GM19397 (cell line): Measurements from ENCODE around the gene CAV2.

Source experiments
- ATAC-seq: cut with Tn5 transposase; IDR thresholded peaks from one replicate; pipeline ENCODE4 v1.9.1; 2021; ENCODE audit warnings: mild to moderate bottlenecking, moderate library complexity; ENCODE audit not compliant: unreplicated experiment

Gene CAV2

GRCh38 chr7:116545411-116545993, 46.0 kb downstream of the CAV2 start:
- no peak for ATAC-seq

- ATAC-seq, result no peak
Measured at GRCh38 chr7:116546054-116546453, 46.5 kb downstream of the CAV2 start.

- ATAC-seq, result no peak
Measured at GRCh38 chr7:116546916-116547315, 47.4 kb downstream of the CAV2 start.

GRCh38 chr7:116547347-116547746, 47.8 kb downstream of the CAV2 start:
- no peak for ATAC-seq

- peak; percentile 80 for ATAC-seq
Measured at GRCh38 chr7:116548506-116548905, 49.0 kb downstream of the CAV2 start.

- ATAC-seq, result no peak
Measured at GRCh38 chr7:116549370-116549769, 49.8 kb downstream of the CAV2 start.

- no peak for ATAC-seq
Measured at GRCh38 chr7:116551692-116552091, 52.2 kb downstream of the CAV2 start.

- no peak for ATAC-seq
Measured at GRCh38 chr7:116552602-116553001, 53.1 kb downstream of the CAV2 start.

- ATAC-seq, result no peak
Measured at GRCh38 chr7:116553168-116553964, 53.8 kb downstream of the CAV2 start.

- no peak for ATAC-seq
Measured at GRCh38 chr7:116554436-116554835, 54.9 kb downstream of the CAV2 start.

- no peak for ATAC-seq
Measured at GRCh38 chr7:116554911-116555310, 55.4 kb downstream of the CAV2 start.

GRCh38 chr7:116557066-116557585, 57.6 kb downstream of the CAV2 start:
- no peak for ATAC-seq

GRCh38 chr7:116557901-116558300, 58.4 kb downstream of the CAV2 start:
- ATAC-seq, result no peak
